HG03095 (cell line): Measurements from ENCODE around the gene STPG3.
A peak's percentile ranks its signal among the peaks of the same experiment; 100 is the strongest.

ENCODE experiments used
- ATAC-seq: cut with Tn5 transposase; IDR thresholded peaks from one replicate; pipeline ENCODE4 v1.9.1; 2021; ENCODE audit warnings: moderate library complexity; ENCODE audit not compliant: unreplicated experiment

Gene STPG3

GRCh38 chr9:137278061-137278701 is 27.1 kb downstream of the STPG3 start:
- peak; percentile 4 for ATAC-seq

- ATAC-seq, result no peak
Observed at GRCh38 chr9:137278721-137279711, 27.9 kb downstream of the STPG3 start.

DNA sequence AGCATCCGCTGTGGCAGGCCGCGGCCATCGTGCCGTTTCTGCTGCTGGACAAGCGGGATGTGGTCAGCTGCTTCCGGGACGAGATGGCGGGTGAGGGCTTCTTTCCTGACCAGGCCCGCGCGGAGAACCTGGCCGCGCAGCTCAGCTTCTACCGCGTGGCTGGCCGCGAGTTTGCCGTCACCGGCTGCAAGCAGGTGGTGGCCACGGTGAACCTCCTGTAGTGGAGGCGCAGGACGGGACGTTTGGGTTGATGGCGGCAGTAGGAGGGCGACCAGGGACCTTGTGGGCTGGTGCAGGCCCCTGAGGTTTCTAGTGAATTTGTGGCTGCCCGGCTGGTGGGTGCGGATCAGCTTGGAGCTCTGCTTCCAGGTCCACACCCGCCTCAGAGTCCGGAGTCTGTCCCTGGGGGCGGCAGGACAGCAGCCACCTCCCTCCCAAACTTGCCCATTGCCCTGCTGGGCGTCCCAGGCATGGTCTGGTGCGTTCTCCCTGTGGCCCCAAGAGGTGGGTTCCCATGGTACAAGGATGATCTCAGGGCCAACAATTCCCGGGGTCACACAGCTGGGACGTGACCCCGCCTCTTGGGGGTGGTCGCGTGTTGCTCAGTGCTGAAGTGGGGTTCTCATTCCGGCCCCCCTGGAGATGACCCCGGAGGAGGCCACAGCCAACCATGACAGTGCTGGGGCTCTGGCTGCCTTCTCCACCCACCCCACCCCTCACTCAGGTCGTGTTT is 28.8 kb downstream of the STPG3 start:
- ATAC-seq, result no peak

DNA sequence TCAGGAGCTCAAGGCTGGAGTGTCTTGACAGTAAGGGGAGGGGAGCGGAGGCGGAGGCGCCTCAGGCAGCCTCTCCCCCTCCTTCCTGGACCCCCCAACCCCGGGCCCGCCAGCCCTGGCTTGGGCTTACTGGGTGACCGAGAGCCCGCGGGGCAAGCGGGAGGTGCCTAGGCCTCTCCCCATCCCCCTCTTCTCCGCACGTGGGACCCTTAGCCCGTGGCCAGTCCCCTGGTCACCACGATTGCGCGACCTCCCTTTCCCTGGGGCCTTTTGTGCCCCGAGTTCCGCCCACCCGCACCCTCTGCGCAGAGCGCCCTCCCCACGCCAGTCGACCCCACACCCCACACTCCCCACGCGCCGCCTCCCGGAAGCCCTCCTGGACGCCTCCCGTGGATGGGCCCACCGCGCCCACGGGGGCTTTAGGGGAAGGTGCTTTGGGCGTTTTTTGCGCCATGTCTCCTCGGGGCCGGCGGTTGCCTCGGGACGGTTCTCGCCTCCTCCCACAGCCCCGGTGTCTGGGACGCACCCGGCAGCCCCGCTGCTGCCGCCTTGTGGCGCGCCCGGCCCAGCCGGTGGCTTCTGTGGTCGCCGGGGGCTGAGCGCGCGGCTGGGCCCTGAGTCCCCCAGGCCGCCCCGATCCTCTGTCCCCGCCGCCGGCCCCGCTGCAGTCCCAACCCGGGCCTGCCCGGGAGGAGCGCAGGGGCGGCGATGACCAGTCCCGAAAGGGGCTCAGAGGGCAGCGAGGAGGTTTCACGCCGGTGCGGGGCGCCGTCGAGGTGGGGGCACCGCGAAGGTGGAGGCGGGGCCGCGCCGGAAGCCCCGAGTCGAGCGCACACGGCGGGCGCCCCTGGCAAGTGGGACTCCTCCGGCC is 29.6 kb downstream of the STPG3 start:
- ATAC-seq, result no peak

GRCh38 chr9:137281345-137282116 is 30.4 kb downstream of the STPG3 start:
- ATAC-seq, result no peak

GRCh38 chr9:137286975-137287383 is 35.9 kb downstream of the STPG3 start:
- ATAC-seq, result no peak

DNA sequence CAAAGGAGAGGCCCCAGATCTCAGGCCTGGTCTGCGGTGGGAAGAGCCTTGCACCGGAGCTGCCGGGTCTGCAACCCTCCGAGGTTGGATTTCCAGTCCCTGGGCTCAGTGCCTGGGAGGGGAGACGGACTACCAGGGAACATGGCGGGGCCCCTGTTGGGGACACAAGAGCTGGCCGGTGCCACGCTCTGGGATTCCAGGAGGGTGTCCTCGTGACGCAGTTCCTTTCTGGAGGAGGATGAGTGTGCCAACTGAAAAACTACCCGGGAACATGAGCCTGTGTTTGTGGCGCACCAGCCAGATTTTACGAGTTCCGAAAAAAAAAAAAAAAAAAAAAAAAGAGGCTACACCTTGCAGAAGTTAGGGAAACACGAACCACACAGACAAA is 42.0 kb downstream of the STPG3 start:
- no peak for ATAC-seq

DNA sequence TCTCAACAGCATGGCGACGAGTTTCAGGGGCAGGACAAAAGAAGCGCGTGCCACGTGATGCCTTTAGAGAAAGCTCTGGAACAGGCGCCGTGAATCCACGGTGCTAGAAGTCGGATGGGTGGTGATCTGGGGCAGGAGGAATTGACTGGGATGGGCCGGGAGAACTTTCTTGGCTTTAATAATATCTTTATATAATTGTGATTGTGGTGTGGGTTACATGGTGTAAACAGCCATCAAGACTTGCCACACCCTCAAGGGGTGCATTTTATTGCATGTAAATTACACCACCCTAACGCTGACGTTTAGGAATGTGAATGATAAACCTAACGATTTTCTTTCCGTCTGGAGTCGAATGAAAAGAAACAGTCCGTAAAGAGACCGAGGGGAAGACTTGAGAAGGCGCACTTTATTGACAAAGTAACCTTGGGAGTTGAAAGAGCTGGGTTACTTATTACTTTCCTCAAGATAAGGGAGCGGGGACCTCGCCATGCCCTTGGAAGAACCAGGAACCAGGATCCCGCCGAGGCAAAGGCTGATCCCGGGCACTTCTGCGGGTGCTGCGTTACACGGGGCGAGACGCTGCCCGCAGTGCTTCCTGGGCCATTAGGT is 42.5 kb downstream of the STPG3 start:
- ATAC-seq, result no peak

DNA sequence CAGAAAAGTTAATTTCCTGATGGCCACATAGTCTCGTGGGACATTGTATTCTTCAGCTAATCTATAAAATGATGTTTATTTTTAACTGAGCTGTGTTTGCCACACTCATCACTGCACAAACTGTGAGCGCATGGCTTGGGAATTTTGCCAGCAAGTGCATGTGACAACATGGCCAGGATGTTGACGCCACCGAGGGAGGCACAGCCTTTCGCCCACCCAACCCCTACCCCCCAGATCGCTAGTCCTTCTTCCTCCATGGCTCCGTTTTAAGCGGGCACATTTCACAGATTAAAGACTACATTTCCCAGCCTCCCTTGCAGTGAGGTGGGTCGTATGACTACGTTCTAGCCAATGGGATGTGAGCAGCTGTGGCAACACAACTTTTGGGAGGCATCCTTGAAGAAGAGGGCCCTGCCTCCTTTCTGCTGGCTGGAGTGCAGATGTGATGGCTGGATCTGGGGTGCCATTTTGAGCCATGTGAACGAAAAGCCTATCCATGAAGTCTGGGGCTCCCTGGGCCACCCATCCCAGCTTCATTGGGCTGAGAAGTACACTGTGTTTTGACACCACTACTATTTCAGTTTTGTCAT is 43.1 kb downstream of the STPG3 start:
- ATAC-seq, result no peak

GRCh38 chr9:137294681-137295237 is 43.7 kb downstream of the STPG3 start:
- ATAC-seq, result no peak

- no peak for ATAC-seq
Observed at GRCh38 chr9:137295238-137295811, 44.2 kb downstream of the STPG3 start.

DNA sequence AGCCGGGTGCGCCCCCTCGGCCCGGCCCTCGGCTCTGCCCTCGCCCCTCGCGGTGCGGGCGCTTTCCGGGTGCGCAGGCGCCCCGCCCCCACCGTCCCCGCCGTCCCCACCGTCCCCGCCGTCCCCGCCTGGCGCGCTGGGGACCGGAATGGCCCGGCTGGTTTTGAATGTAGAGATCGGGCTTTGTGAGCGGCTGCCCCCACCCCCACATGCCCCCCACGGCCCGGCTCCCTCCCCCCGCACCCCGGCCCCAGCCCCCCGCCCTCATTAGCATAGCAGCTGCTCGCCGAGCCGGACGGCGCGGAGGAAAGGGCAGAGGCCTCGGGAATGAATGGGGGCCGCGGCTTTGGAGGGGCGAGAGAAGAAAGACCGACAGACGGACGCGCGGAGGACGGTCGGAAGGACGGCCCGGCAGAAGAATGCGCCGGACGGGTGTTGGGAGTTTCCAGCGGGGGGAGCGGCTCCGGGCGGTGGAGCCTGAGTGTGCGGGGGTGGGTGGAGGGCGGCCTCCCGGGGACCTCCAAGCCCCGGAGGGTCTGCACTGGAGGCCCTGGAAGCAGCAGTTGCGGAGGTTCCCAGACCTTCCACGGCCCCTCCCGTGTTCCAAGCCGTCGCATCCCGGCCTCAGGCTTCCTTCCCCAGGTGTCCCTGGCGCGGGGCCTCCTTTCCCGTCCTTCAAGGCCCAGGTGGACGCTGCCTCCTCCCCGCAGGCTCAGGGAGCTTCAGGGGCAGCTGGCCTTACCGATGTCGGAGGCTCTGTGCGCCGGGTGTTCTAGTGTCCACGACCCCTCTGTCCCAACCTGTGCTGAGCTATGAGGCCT is 45.0 kb downstream of the STPG3 start:
- no peak for ATAC-seq

DNA sequence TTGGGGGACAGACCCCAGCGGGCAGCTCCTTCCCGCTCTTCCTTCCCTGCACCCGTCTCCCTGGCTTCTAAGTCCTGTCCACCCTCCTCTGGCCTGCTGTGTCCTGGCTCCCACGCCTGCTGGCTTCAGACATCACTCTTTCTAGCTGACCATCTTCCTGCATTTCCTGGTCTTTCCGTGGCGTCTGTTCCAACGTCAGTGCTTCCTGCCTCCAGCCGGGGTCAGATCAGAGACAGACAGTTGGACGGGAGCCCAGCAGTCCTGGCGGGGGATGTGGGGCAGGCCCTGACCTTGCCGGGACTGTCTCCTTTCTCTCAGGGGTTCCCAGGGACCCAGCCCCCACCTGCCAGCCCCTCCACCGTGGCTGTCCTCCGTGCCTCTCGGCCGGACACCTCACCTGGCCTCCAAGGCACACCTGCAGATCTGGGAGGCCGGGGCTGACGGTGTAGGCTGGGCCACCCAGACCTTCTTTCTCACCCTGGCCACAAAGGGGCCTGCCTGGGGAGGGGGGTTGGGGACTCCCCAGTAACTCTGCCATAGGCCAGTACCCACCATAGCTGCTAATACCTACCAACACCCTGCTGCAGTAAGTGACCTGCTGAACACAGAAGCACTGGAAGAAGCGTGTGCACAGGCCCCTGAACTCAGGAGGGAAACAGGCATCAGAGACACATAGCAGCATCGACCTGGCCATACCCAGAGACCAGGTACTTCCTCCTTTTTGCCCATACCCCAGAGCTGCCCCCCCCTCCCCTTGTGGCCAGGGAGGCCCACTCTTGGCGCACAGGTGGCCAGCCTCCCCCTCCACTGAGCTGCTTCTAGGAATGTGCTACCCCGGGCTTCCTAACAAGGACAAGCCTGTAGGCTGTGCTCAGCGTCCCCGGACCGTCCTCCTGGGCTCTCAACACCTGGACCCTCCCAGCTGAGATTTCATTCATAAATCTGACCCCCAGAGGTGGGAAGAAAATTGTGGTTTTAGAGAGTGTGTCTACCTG is 45.9 kb downstream of the STPG3 start:
- no peak for ATAC-seq

DNA sequence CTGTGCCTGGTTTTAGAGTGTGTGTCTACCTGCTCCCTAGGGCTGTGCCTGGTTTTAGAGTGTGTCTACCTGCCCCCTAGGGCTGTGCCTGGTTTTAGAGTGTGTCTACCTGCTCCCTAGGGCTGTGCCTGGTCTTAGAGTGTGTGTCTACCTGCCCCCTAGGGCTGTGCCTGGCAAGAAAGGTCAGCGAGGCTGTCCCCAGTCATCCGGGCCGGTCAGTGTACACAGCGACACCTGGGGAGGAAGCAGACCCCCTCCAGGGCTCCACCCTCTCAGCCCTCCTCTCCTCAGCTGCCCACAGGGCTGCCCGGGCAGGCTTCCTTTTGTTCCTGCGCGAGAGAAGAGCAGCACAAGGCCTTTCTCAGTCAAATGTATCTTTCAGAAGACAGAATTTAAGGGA is 46.9 kb downstream of the STPG3 start:
- ATAC-seq, result no peak

GRCh38 chr9:137298401-137299202 is 47.5 kb downstream of the STPG3 start:
- ATAC-seq, result no peak

- ATAC-seq, result no peak
Observed at GRCh38 chr9:137299203-137299565, 48.1 kb downstream of the STPG3 start.
